ENCODE results near the gene TFDP2. TPM values are rescaled to one million over a fixed set of nuclear protein-coding genes. Genes with fewer than 3 reads are reported as not detected.
A peak's percentile ranks its signal among the peaks of the same experiment; 100 is the strongest.

The TFDP2 gene
- polyA plus RNA-seq, 1 donor: 51.1 TPM

DNA sequence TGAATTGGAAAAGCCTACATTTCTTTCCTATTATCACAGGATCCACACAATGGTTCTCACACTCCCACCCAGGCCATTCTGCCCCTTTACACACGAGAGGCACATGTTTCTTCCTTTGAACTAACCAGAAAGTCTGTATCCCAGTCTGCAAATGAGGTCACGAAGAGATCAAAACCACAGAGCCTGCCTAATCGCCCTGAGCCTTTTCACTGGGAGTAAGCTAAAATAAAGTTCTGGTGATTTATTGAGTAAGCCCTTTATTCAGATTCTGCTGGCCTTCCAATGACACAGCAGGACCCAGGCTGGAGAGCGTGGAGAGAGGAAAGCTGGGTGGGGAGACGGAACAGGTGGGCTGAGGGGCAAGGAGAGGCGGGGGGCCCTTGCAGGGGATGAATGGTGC lies 194.2 kb downstream of the TFDP2 start:
- Histone ChIP-seq H3K27me3 (ENCODE audit: control insufficient read depth, insufficient read depth, low read length) (no peaks in the 10 kb centered on the region), H3K27ac (ENCODE audit: low read length) (no peak overlapping the region), H3K36me3 (ENCODE audit: control insufficient read depth, insufficient read depth, low read length) (peaks cover 43% of the 10 kb centered on the region), H3K4me1 (ENCODE audit: control insufficient read depth, insufficient read depth, low read length) (peaks cover 11% of the 10 kb centered on the region), H3K9me3 (ENCODE audit: control insufficient read depth, low read depth, low read length) (no peaks in the 10 kb centered on the region), H3K4me3 (ENCODE audit: low read length) (no peak overlapping the region)
- DNase-seq: no peak
- no CpG with 5 or more reads among the region's 6 CpGs for WGBS (ENCODE audit: insufficient coverage, low lambda C conversion rate)

DNA sequence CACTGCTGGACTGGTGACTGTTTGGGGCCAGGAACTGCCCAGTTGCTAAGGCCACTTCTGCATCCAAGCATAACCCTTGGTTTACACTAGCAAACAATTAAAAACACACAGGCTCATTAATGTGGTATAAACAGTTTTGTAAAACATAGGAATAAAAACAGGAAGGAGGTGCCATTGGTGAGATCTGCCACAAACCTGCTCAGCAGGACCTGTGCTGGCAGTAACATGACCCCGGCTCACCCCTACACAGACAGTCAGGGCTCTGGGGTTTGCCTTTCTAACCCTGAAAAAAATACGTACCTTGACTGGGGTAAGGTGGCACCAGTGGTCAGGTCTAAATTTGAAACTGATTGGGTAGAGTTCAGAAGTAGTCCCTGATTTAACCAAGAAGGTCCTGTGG lies 196.7 kb downstream of the TFDP2 start:
- DNase-seq: no peak
- Histone ChIP-seq H3K4me3 (ENCODE audit: low read length) (no peak overlapping the region), H3K9me3 (ENCODE audit: control insufficient read depth, low read depth, low read length) (no peaks in the 10 kb centered on the region), H3K27me3 (ENCODE audit: control insufficient read depth, insufficient read depth, low read length) (no peaks in the 10 kb centered on the region), H3K36me3 (ENCODE audit: control insufficient read depth, insufficient read depth, low read length) (peaks cover 30% of the 10 kb centered on the region), H3K27ac (ENCODE audit: low read length) (no peak overlapping the region), H3K4me1 (ENCODE audit: control insufficient read depth, insufficient read depth, low read length) (peaks cover 21% of the 10 kb centered on the region)
- WGBS (ENCODE audit: insufficient coverage, low lambda C conversion rate): no CpG with 5 or more reads among the region's 2 CpGs

DNA sequence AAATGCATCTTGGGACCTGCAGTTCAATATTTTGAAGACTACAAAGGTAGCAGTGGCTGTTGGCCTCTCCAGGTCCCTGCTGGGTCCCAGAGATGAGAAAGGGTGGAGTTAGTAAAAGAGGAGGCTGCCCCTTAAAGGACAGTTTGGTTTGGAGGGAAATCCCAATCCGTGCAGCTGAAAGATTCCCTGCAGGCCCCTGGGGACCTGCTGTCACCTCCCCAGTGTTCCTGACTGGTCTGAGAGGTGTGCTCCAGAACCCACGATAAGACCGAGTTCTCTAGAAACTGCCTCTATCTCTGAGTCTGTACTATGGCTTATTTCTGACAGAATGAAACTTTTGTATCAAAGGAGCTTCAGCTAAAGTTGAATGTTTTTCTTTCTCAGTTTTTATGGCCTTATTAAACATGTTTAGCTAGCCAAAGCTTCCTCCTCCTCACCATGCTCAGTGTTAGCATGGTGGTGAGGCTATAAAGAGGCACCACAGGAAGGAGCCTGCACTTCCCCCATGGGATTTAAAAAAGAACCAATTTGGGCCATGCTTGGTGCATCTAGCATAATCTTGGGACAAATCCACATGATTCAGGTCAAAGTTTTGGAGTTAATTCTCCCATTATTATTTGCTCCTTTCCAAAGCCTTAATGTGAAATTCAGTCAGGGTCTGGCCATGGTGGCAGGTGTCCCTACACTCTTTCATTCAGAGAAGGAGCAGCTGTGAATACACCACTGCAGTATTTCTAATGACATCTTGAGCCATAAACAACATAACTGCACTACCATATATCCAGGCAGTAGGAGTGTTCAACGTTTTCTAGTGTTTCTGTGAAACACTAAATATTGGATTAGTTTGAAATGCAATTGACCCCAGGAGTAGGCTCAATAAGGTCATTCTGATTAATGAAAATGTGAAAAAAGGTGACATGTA lies 198.5 kb downstream of the TFDP2 start:
- peak in 1 of 2 donors; percentile 42 for DNase-seq
- Histone ChIP-seq H3K9me3 (ENCODE audit: control insufficient read depth, low read depth, low read length) (no peaks in the 10 kb centered on the region), H3K27me3 (ENCODE audit: control insufficient read depth, insufficient read depth, low read length) (no peaks in the 10 kb centered on the region), H3K4me3 (ENCODE audit: low read length) (no peak overlapping the region), H3K36me3 (ENCODE audit: control insufficient read depth, insufficient read depth, low read length) (peaks cover 22% of the 10 kb centered on the region), H3K27ac (ENCODE audit: low read length) (peak overlapping the region; percentile 77), H3K4me1 (ENCODE audit: control insufficient read depth, insufficient read depth, low read length) (peaks cover 27% of the 10 kb centered on the region)
- WGBS (ENCODE audit: insufficient coverage, low lambda C conversion rate): 33% methylated on average over 1 of the region's 4 CpGs

DNA sequence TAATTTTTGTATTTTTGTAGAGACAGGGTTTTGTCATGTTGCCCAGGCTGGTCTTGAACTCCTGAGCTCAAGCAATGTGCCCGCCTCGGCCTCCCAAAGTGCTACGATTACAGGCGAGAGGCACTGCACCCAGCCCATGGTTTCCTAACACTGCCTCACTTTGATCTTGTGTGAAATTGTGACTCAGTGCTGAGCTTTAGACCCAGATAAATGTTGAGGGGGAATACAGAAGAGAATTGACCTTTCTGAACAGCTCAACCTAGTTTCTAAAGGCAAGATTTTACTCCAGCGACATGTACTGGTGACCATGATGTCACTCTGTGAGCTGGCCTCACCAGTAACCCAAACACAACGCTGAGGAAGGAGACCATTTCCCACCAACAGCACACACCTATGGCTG lies 199.4 kb downstream of the TFDP2 start:
- no CpG with 5 or more reads among the region's 6 CpGs for WGBS (ENCODE audit: insufficient coverage, low lambda C conversion rate)
- Histone ChIP-seq H3K36me3 (ENCODE audit: control insufficient read depth, insufficient read depth, low read length) (peaks cover 23% of the 10 kb centered on the region), H3K27ac (ENCODE audit: low read length) (peak overlapping the region; percentile 77), H3K4me1 (ENCODE audit: control insufficient read depth, insufficient read depth, low read length) (peaks cover 29% of the 10 kb centered on the region), H3K4me3 (ENCODE audit: low read length) (no peak overlapping the region), H3K9me3 (ENCODE audit: control insufficient read depth, low read depth, low read length) (no peaks in the 10 kb centered on the region), H3K27me3 (ENCODE audit: control insufficient read depth, insufficient read depth, low read length) (no peaks in the 10 kb centered on the region)
- peak; percentile 82 to 89 for DNase-seq

DNA sequence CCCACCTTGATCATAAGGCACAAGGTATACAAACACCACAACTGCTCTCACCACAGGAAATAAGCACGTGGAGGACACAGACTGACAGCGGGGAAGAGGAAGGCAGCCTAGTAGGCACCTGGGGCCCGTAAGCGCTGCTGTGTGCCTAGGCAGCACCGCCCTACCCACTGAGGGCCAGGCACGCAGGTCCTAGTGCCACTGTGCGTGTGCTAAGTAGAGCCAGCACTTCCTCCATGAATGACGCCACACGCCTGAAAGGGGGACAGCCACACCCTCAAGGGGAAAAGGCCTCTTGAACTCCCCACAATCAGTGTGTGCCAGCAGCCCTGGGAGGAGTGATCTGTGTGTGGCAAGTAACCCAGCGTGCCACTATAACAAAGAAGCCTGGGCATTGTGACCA lies 199.9 kb downstream of the TFDP2 start:
- peak overlapping the region; percentile 77 for H3K27ac ChIP-seq (ENCODE audit: low read length)
- peaks cover 23% of the 10 kb centered on the region for H3K36me3 ChIP-seq (ENCODE audit: control insufficient read depth, insufficient read depth, low read length)
- H3K27me3 ChIP-seq (ENCODE audit: control insufficient read depth, insufficient read depth, low read length): no peaks in the 10 kb centered on the region
- no peak overlapping the region for H3K4me3 ChIP-seq (ENCODE audit: low read length)
- H3K9me3 ChIP-seq (ENCODE audit: control insufficient read depth, low read depth, low read length): no peaks in the 10 kb centered on the region
- DNase-seq: no peak
- peaks cover 31% of the 10 kb centered on the region for H3K4me1 ChIP-seq (ENCODE audit: control insufficient read depth, insufficient read depth, low read length)
- WGBS (ENCODE audit: insufficient coverage, low lambda C conversion rate): no CpG with 5 or more reads among the region's 10 CpGs

DNA sequence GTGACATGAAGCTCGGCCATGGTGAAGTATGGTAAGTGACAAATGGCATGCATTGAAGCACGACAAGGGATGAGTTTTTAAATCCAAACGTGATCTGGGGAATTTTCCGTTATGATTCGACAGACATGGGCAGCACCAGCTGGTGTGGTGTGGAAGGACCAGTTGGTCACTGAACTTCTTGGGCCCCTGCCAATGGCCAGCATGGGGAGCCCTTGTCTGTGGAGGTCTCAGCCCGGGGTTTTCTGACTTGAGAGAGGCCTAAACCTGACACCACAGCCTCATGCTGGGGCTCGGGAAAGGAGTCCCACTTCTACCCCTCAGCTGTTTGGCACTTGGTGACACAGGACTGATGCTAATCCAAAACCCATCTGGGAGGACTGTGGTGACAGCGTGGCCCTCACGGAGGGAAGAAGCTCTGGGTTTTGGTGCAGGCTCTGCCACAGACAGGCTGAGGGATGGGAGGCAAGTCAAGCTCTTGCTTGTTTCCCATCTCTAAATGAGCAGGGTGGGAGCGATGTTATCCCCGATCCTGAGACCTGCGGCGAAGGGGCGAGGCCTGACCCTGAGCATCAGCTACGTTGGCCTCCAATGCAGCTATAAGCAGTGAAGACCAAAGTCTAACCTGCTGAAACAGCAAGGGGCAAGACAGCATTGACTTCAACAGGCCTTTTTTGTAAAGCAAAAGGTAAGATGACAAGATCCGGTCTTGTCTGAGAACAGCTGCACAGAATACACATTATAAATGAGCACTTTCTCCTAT lies 203.4 kb downstream of the TFDP2 start:
- Histone ChIP-seq H3K27ac (ENCODE audit: low read length) (peak overlapping the region; percentile 56), H3K4me1 (ENCODE audit: control insufficient read depth, insufficient read depth, low read length) (peaks cover 42% of the 10 kb centered on the region), H3K4me3 (ENCODE audit: low read length) (no peak overlapping the region), H3K9me3 (ENCODE audit: control insufficient read depth, low read depth, low read length) (peaks cover 4% of the 10 kb centered on the region), H3K27me3 (ENCODE audit: control insufficient read depth, insufficient read depth, low read length) (no peaks in the 10 kb centered on the region), H3K36me3 (ENCODE audit: control insufficient read depth, insufficient read depth, low read length) (peaks cover 3% of the 10 kb centered on the region)
- peak in 1 of 2 donors; percentile 67 for DNase-seq
- WGBS (ENCODE audit: insufficient coverage, low lambda C conversion rate): 80% methylated on average over 1 of the region's 16 CpGs

DNA sequence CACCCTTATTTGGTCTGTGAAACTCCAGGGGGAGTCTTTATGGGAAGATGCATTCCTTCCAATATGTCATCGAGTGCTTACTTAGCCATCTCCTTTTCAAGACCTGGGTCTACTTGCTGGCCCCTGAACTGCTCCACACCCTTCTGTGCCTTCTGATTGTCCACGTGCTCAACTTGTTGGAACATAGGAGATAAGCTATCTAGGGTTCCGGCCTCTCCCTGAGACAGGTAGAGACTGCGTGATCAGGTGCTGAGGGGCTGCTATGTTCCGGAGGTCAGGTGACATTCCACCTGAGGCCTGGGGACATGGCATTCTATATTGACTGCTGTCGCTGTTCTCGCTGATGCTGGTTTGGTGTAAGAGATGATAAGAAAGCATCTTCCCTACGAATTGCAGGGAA lies 207.3 kb downstream of the TFDP2 start:
- Histone ChIP-seq H3K4me3 (ENCODE audit: low read length) (no peak overlapping the region), H3K27me3 (ENCODE audit: control insufficient read depth, insufficient read depth, low read length) (no peaks in the 10 kb centered on the region), H3K4me1 (ENCODE audit: control insufficient read depth, insufficient read depth, low read length) (peaks cover 48% of the 10 kb centered on the region), H3K36me3 (ENCODE audit: control insufficient read depth, insufficient read depth, low read length) (peaks cover 3% of the 10 kb centered on the region), H3K27ac (ENCODE audit: low read length) (peak overlapping the region; percentile 95), H3K9me3 (ENCODE audit: control insufficient read depth, low read depth, low read length) (peaks cover 4% of the 10 kb centered on the region)
- DNase-seq: peak; percentile 91 to 96
- no CpG with 5 or more reads among the region's 8 CpGs for WGBS (ENCODE audit: insufficient coverage, low lambda C conversion rate)

DNA sequence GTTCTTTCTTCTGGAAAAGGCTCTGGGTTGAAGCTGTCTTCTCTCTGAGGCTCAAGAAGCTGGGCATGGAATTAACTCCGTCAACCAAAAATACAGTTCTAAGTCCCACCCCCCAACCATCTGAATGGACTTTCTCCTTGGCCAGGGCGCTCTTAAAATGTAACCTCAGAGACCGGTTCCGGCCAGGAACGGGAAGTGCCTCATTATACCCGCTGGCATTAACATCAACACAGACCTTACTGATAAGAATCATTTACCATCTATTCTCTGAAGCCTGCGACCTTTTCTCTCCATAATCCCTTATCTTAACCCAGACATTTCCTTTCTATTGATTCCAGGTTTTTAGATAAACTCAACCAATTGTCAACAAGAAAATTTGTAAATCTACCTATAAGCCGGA lies 208.3 kb downstream of the TFDP2 start:
- H3K27me3 ChIP-seq (ENCODE audit: control insufficient read depth, insufficient read depth, low read length): no peaks in the 10 kb centered on the region
- peaks cover 43% of the 10 kb centered on the region for H3K4me1 ChIP-seq (ENCODE audit: control insufficient read depth, insufficient read depth, low read length)
- no peak overlapping the region for H3K4me3 ChIP-seq (ENCODE audit: low read length)
- peaks cover 3% of the 10 kb centered on the region for H3K36me3 ChIP-seq (ENCODE audit: control insufficient read depth, insufficient read depth, low read length)
- peak overlapping the region; percentile 95 for H3K27ac ChIP-seq (ENCODE audit: low read length)
- WGBS (ENCODE audit: insufficient coverage, low lambda C conversion rate): 14% methylated on average over 2 of the region's 8 CpGs
- peak; percentile 26 to 67 for DNase-seq
- peaks cover 4% of the 10 kb centered on the region for H3K9me3 ChIP-seq (ENCODE audit: control insufficient read depth, low read depth, low read length)

DNA sequence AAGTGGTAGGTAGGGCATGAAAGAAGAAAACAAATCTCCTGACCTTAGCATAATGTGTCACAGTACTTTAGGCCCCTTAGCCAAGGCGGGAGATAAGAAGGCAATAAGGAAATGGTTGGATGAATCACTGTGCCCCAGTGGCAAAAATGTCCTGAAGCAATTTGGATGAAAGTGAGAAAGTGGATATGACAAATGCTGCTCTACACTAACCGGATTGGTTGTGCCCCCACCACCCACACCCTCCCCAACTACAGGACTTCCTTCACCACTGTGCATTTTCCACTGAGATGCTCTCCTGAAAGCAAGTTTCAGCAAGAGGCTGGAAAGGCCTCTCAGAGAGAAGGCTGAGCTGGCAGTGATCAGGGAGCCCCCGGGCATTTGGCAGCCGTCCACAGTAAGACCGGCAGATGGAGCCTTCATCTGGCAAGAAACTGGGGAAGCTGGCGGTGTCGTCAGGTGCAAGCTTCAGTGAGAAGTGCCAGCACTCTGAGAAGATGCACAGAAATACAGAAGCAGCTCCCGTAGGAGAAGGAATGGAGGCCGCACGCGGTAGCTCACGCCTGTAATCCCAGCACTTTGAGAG lies 209.1 kb downstream of the TFDP2 start:
- no CpG with 5 or more reads among the region's 12 CpGs for WGBS (ENCODE audit: insufficient coverage, low lambda C conversion rate)
- peaks cover 4% of the 10 kb centered on the region for H3K9me3 ChIP-seq (ENCODE audit: control insufficient read depth, low read depth, low read length)
- H3K36me3 ChIP-seq (ENCODE audit: control insufficient read depth, insufficient read depth, low read length): no peaks in the 10 kb centered on the region
- peaks cover 40% of the 10 kb centered on the region for H3K4me1 ChIP-seq (ENCODE audit: control insufficient read depth, insufficient read depth, low read length)
- H3K4me3 ChIP-seq (ENCODE audit: low read length): no peak overlapping the region
- no peaks in the 10 kb centered on the region for H3K27me3 ChIP-seq (ENCODE audit: control insufficient read depth, insufficient read depth, low read length)
- peak overlapping the region; percentile 95 for H3K27ac ChIP-seq (ENCODE audit: low read length)
- peak; percentile 82 to 94 for DNase-seq

DNA sequence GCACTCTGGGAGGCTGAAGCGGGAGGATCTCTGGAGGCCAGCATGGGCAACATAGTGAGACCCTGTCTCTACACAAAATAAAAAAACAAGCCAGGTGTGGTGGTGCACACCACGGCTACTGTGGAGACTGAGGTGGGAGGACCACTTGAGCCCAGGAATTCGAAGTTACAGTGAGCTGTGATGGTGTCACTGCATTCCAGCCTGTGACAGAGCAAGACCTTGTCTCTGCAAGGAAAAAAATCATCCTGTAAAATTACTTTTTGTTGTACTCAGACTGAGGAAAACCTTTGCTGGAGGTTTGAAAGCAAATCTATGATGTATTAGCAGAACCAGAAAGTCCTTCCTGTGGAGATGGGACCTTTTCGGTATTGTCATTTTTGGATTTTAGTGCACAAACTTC lies 209.6 kb downstream of the TFDP2 start:
- Histone ChIP-seq H3K27ac (ENCODE audit: low read length) (peak overlapping the region; percentile 95), H3K4me3 (ENCODE audit: low read length) (no peak overlapping the region), H3K9me3 (ENCODE audit: control insufficient read depth, low read depth, low read length) (peaks cover 4% of the 10 kb centered on the region), H3K36me3 (ENCODE audit: control insufficient read depth, insufficient read depth, low read length) (no peaks in the 10 kb centered on the region), H3K4me1 (ENCODE audit: control insufficient read depth, insufficient read depth, low read length) (peaks cover 44% of the 10 kb centered on the region), H3K27me3 (ENCODE audit: control insufficient read depth, insufficient read depth, low read length) (no peaks in the 10 kb centered on the region)
- DNase-seq: no peak
- no CpG with 5 or more reads among the region's 4 CpGs for WGBS (ENCODE audit: insufficient coverage, low lambda C conversion rate)
